Glutamatergic neuron (in vitro differentiated cells): ENCODE measurements around the gene PTPRG. TPM values are rescaled to one million over a fixed set of nuclear protein-coding genes. Genes with fewer than 3 reads are reported as not detected.
"Not testable (repeated sequence)": the region's sequence is repeated elsewhere in the genome, so short reads cannot be mapped to it uniquely, and the experiment has no call there.

Experiments
- DNase-seq: peaks from one replicate; pipeline ENCODE4 v3.0.0; 2022
- H3K27ac Mint-ChIP-seq: one replicate; pipeline ENCODE4 v1.8.0; 2020; ENCODE audit warnings: mild to moderate bottlenecking, mixed read lengths, inconsistent platforms; ENCODE audit not compliant: unreplicated experiment
- H3K27me3 Mint-ChIP-seq: one replicate; pipeline ENCODE4 v1.8.0; 2020; ENCODE audit warnings: mild to moderate bottlenecking, moderate library complexity, mixed read lengths, inconsistent platforms; ENCODE audit not compliant: unreplicated experiment
- H3K36me3 Mint-ChIP-seq: one replicate; pipeline ENCODE4 v1.8.0; 2020; ENCODE audit warnings: mild to moderate bottlenecking, mixed read lengths, inconsistent platforms; ENCODE audit not compliant: unreplicated experiment
- H3K4me1 Mint-ChIP-seq: one replicate; pipeline ENCODE4 v1.8.0; 2020; ENCODE audit warnings: mild to moderate bottlenecking, low read depth, mixed read lengths, inconsistent platforms; ENCODE audit not compliant: unreplicated experiment
- H3K4me3 Mint-ChIP-seq: one replicate; pipeline ENCODE4 v1.8.0; 2020; ENCODE audit warnings: mild to moderate bottlenecking, mixed read lengths, inconsistent platforms; ENCODE audit not compliant: unreplicated experiment
- H3K9me3 Mint-ChIP-seq: one replicate; pipeline ENCODE4 v1.8.0; 2020; ENCODE audit warnings: mild to moderate bottlenecking, moderate library complexity, mixed read lengths, inconsistent platforms; ENCODE audit not compliant: unreplicated experiment
- total RNA-seq: library from RNA; stranded (reverse); fragmentation: NEBNext Ultra II Directional; extraction: Animal tissue kit (Norgen Biotek cat#: 25700); gene quantifications from one replicate; pipeline ENCODE4 v1.2.1, GENCODE V29; 2021; ENCODE audit not compliant: unreplicated experiment
- TF ChIP-seq, protein P1 (sequence below): fragments of 200-600 bp; sonication (generic); IDR thresholded peaks from one replicate; pipeline ENCODE4 v1.5.0; 2021; ENCODE audit not compliant: partially characterized antibody, unreplicated experiment

The PTPRG gene
- total RNA-seq, 1 donor from 2014 or later, result 52.1 TPM

DNA sequence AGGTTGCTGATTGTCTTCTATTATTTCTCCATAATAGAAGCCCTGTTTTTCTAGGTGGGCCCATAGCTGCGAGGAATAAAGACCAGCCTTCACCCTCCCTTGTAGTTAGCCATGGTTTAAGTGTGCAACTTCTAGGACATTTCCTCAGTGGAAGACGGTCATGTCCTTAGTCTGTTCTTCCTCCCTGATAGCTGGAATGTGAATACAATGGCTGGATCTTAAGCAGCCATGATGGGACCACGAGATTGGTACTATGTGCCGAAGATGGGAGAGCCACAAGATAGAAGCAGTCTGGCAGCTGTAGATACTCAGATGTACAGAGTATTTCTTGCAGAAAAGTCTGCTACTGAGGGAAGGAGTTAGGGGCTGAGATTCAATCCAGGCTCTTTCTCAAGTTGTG is 152.9 kb downstream of the PTPRG start:
- H3K4me1 Mint-ChIP-seq, result peaks cover 10% of the 10 kb centered on the region
- peaks cover 2% of the 10 kb centered on the region for H3K9me3 Mint-ChIP-seq
- no peak overlapping the region for H3K27ac Mint-ChIP-seq
- H3K4me3 Mint-ChIP-seq, result no peak overlapping the region
- no peak for DNase-seq
- no peaks in the 10 kb centered on the region for H3K36me3 Mint-ChIP-seq
- peaks cover under 1% of the 10 kb centered on the region for H3K27me3 Mint-ChIP-seq
- TF ChIP-seq, protein P1, sequence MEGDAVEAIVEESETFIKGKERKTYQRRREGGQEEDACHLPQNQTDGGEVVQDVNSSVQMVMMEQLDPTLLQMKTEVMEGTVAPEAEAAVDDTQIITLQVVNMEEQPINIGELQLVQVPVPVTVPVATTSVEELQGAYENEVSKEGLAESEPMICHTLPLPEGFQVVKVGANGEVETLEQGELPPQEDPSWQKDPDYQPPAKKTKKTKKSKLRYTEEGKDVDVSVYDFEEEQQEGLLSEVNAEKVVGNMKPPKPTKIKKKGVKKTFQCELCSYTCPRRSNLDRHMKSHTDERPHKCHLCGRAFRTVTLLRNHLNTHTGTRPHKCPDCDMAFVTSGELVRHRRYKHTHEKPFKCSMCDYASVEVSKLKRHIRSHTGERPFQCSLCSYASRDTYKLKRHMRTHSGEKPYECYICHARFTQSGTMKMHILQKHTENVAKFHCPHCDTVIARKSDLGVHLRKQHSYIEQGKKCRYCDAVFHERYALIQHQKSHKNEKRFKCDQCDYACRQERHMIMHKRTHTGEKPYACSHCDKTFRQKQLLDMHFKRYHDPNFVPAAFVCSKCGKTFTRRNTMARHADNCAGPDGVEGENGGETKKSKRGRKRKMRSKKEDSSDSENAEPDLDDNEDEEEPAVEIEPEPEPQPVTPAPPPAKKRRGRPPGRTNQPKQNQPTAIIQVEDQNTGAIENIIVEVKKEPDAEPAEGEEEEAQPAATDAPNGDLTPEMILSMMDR, result no peak

DNA sequence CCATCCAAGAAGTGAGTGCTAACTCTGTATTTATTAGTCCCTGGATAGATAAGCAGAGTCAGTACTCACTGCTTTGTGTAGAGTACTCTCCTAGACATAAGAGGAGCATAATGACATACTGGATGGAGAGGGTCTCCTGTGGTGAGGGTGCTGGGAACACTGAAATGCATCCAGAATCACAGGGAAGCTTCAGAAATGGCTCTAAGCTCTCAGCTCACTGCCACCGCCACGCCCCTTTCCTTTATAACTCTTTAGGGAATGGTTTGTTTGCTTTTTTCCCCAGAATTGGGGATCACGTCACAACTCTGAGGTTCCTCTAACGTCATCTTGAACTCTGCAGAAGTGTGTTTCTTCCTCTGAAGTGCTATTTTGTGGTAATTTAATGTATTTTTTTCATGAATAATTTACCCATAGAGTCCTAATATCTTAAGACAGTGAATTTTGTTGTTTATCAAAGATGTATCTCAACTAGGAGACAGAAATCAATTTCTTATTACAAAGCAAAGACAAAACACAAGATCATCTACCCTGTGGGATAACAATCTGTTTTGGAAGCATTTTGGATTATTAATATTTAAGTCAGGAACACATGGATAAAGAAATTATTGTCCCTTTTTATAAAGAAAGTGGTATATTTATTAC is 154.6 kb downstream of the PTPRG start:
- Mint-ChIP-seq H3K4me1 (peaks cover 17% of the 10 kb centered on the region), H3K27ac (no peak overlapping the region)

DNA sequence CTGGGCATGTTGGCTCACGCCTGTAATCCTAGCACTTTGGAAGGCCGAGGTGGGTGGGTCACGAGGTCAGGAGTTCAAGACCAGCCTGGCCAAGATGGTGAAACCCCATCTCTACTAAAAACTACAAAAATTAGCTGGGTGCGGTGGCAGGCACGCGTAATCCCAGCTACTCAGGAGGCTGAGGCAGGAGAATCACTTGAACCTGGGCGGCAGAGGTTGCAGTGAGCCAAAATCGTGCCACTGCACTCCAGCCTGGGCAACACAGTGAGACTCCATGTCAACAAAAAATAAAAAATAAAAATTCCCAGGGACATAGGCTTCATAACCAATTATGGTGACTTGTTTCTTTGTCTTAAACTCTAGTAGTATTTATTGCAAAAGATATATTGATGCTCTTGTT is 155.3 kb downstream of the PTPRG start:
- not testable (repeated sequence) for DNase-seq, H3K27ac Mint-ChIP-seq, H3K27me3 Mint-ChIP-seq, H3K9me3 Mint-ChIP-seq, H3K36me3 Mint-ChIP-seq, H3K4me3 Mint-ChIP-seq
- peaks cover 17% of the 10 kb centered on the region for H3K4me1 Mint-ChIP-seq

More for the DNA sequence above, 154.6 kb downstream of the PTPRG start:
- no peak overlapping the region for H3K4me3 Mint-ChIP-seq
- peaks cover 2% of the 10 kb centered on the region for H3K27me3 Mint-ChIP-seq
- DNase-seq, result no peak
- TF ChIP-seq, protein P1, result no peak
- H3K36me3 Mint-ChIP-seq, result no peaks in the 10 kb centered on the region
- H3K9me3 Mint-ChIP-seq, result peaks cover 2% of the 10 kb centered on the region

DNA sequence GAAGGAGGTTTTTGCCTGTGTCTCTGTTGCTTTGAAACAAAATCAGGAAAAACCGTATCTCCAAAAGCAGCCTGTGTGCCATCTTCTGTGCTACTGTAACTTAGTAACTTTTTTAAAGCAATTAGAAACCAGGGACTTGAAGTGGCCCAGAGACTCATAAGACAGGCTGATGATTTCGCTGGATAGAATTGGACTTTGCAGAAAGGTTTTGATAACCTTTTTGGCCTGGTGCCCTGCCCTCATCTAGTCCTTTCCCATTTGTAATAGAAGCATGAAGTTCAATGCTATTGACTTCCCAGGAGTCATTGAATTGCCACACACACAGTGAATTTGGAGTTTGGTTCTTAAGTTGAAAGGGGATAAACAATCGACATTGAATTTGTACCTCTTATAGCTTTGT is 157.2 kb downstream of the PTPRG start:
- no peak overlapping the region for H3K27ac Mint-ChIP-seq
- H3K27me3 Mint-ChIP-seq, result peaks cover 2% of the 10 kb centered on the region
- no peak overlapping the region for H3K4me3 Mint-ChIP-seq
- H3K36me3 Mint-ChIP-seq, result no peaks in the 10 kb centered on the region
- H3K9me3 Mint-ChIP-seq, result peaks cover 2% of the 10 kb centered on the region
- TF ChIP-seq, protein P1, result no peak
- DNase-seq, result no peak
- peaks cover 22% of the 10 kb centered on the region for H3K4me1 Mint-ChIP-seq

DNA sequence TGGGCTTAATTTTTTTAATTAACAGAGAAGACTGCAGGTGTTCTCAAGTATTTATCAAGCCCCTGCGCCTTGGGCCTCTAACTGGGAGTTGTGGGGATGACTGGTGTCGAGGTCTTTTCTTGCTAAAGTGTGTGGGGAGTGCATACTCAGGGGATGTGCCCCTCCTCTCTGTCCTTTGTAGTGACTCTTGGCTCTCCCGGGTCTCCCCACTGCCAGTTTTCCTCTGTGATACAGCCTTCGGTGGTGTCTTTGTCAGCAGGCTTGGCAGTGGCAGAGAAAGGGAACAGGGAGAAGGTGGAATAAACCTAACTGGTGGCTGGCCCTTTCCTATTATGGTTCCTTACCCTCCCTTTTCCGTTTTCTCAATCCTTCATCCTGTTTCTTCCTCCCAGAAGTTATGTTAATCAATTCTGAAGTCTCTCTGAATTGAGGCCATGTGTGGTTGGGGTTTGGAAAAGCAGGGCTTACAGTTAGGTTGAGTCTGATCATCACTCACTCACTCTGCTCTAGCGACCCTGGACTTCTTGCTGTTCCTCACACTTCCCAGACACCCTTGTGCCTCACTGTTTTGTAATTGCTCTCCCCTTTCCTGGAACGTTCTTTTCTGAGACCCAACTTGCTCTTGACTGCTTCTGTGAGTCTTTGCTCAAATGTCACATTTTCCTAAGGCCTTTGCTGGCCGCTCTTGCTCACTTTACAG is 158.1 kb downstream of the PTPRG start:
- Mint-ChIP-seq H3K27ac (no peak overlapping the region), H3K36me3 (no peaks in the 10 kb centered on the region), H3K9me3 (peaks cover 2% of the 10 kb centered on the region), H3K4me3 (no peak overlapping the region), H3K27me3 (peaks cover 2% of the 10 kb centered on the region), H3K4me1 (peaks cover 22% of the 10 kb centered on the region)
- TF ChIP-seq, protein P1, result no peak
- no peak for DNase-seq
